Common myeloid progenitor, CD34-positive (primary cell): ENCODE data around the gene NDUFA13. TPM values are rescaled to one million over a fixed set of nuclear protein-coding genes. Genes with fewer than 3 reads are reported as not detected.
"Not testable (repeated sequence)": the region's sequence is repeated elsewhere in the genome, so short reads cannot be mapped to it uniquely, and the experiment has no call there.

ENCODE experiments used
- CTCF ChIA-PET: fragments of 350-600 bp; sonication (Branson Sonifier 250); formaldehyde crosslinking; loops from one replicate; lab custom pipeline; 2021; ENCODE audit warnings: antibody characterized with exemption; lab: Charles Lee
- POLR2A ChIA-PET: fragments of 350-600 bp; sonication (Branson Sonifier 250); formaldehyde crosslinking; loops from one replicate; lab custom pipeline; 2021; ENCODE audit warnings: antibody characterized with exemption; lab: Charles Lee
- DNase-seq, 3 donors: peaks; one replicate each; pipeline versions ENCODE4 v3.0.0 to v3.0.0-alpha.2; 2013
- H3K27ac ChIP-seq, 2 experiments: 1 replicate in 1 of 2; 2 replicates in 1 of 2; pipeline ENCODE4 v1.7.0; 2013; ENCODE audit warnings: inconsistent platforms in 2 of 2, low read length in 2 of 2, mild to moderate bottlenecking in 2 of 2, low read depth in 1 of 2, moderate library complexity in 1 of 2; ENCODE audit not compliant: severe bottlenecking in 2 of 2, insufficient read depth in 1 of 2, poor library complexity in 1 of 2
- H3K27me3 ChIP-seq, 5 experiments: replicated peaks in 2 of 5; 1 replicate in 3 of 5; 2 replicates in 2 of 5; pipeline versions ENCODE4 v1.6.1 to v1.7.0; 2013; ENCODE audit warnings: low read length in 4 of 5, mild to moderate bottlenecking in 2 of 5, moderate library complexity in 2 of 5, inconsistent platforms in 1 of 5; ENCODE audit not compliant: insufficient read depth in 5 of 5, control insufficient read depth in 4 of 5
- H3K36me3 ChIP-seq, 4 experiments: 1 replicate in 2 of 4; 2 replicates in 2 of 4; pipeline versions ENCODE4 v1.6.1 to v1.7.0; 2013; ENCODE audit warnings: low read length in 3 of 4, control low read depth in 1 of 4, mild to moderate bottlenecking in 1 of 4; ENCODE audit not compliant: control insufficient read depth in 4 of 4, insufficient read depth in 4 of 4
- H3K4me1 ChIP-seq, 4 experiments: 1 replicate in 3 of 4; 2 replicates in 1 of 4; pipeline versions ENCODE4 v1.6.1 to v1.7.1; 2013; ENCODE audit warnings: low read length in 3 of 4, mild to moderate bottlenecking in 3 of 4, control low read depth in 1 of 4, inconsistent platforms in 1 of 4, moderate library complexity in 1 of 4; ENCODE audit not compliant: control insufficient read depth in 4 of 4, insufficient read depth in 4 of 4; ENCODE audit errors: control extremely low read depth in 1 of 4
- H3K4me3 ChIP-seq, 7 experiments: 1 replicate in 4 of 7; 2 replicates in 3 of 7; pipeline versions ENCODE4 v1.5.1 to v1.7.0; 2013; ENCODE audit warnings: mild to moderate bottlenecking in 7 of 7, low read length in 6 of 7, moderate library complexity in 6 of 7, inconsistent platforms in 2 of 7, low read depth in 2 of 7, control low read depth in 1 of 7; ENCODE audit not compliant: insufficient read depth in 4 of 7, control insufficient read depth in 1 of 7; ENCODE audit errors: extremely low read depth in 1 of 7
- H3K9me3 ChIP-seq, 5 experiments: 1 replicate in 4 of 5; 2 replicates in 1 of 5; pipeline versions ENCODE4 v1.6.1 to v1.7.1; 2013; ENCODE audit warnings: low read length in 4 of 5, mild to moderate bottlenecking in 2 of 5, inconsistent platforms in 1 of 5, low read depth in 1 of 5, moderate library complexity in 1 of 5; ENCODE audit not compliant: control insufficient read depth in 4 of 5, insufficient read depth in 2 of 5; ENCODE audit errors: control extremely low read depth in 1 of 5
- WGBS: methylation state at CpG from one replicate; pipeline ENCODE4 v1.1.5; 2013; ENCODE audit not compliant: insufficient coverage; 5-methylcytosine and 5-hydroxymethylcytosine counted together
- polyA plus RNA-seq: library from polyadenylated mRNA; unstranded; fragments of 120-200 nt; gene quantifications from one replicate; pipeline ENCODE4 v1.2.1, GENCODE V29; 2013

Gene NDUFA13
- 105 TPM for polyA plus RNA-seq

- peaks cover 0 to 18% (median 14%) of the 10 kb centered on the region in 4 experiments for H3K36me3 ChIP-seq
- CTCF ChIA-PET: interaction anchor here (0.6 to 2.1 kb wide), 4 partner anchors 11 to 128 kb away, joined by 3 to 5 read pairs (median 4); partner anchors contain the start of gene GMIP
- POLR2A ChIA-PET: no interaction called here
- no peaks in the 10 kb centered on the region for H3K27me3 ChIP-seq
- peaks cover 0 to 3% (median 0%) of the 10 kb centered on the region in 5 experiments for H3K9me3 ChIP-seq
- peaks cover 0 to 25% (median 18%) of the 10 kb centered on the region in 4 experiments for H3K4me1 ChIP-seq
- H3K4me3 ChIP-seq: peak within 1 kb of the TSS; percentile 66 to 96 (median 93)
- DNase-seq: peak; percentile 90 to 95 (median 93)
- 9% methylated on average over 61 of the region's 61 CpGs for WGBS
- peak within 1 kb of the TSS; percentile 64 to 85 for H3K27ac ChIP-seq
Measured at GRCh38 chr19:19515642-19516519, at the start of gene NDUFA13. Gene NDUFA13 (plus strand): TSS chr19:19516225. CDS start chr19:19516239, 14 bp downstream.

- ChIA-PET POLR2A (interaction anchor here (1.1 kb wide), 1 partner anchor 9 kb away, joined by 3 read pairs; no protein-coding TSS in a partner anchor), CTCF (no interaction called here)
- WGBS: 100% methylated on average over 1 of the region's 2 CpGs
Measured at GRCh38 chr19:19468424-19469050, 47.5 kb upstream of the NDUFA13 start.

GRCh38 chr19:19470579-19470978 is 45.4 kb upstream of the NDUFA13 start:
- WGBS: 100% methylated on average over 1 of the region's 3 CpGs
- H3K4me1 ChIP-seq: peaks cover 2 to 31% (median 21%) of the 10 kb centered on the region in 4 experiments
- no peak for DNase-seq
- peaks cover 12 to 66% (median 30%) of the 10 kb centered on the region in 4 experiments for H3K36me3 ChIP-seq
- no peak overlapping the region for H3K4me3 ChIP-seq
- ChIA-PET POLR2A (no interaction called here), CTCF (interaction anchor here (1.0 to 1.2 kb wide), 2 partner anchors 11 to 19 kb away, joined by 3 read pairs; no protein-coding TSS in a partner anchor)
- peaks cover 6 to 33% (median 29%) of the 10 kb centered on the region in 5 experiments for H3K9me3 ChIP-seq
- no peaks in the 10 kb centered on the region for H3K27me3 ChIP-seq
- H3K27ac ChIP-seq: no peak overlapping the region

More at GRCh38 chr19:19468424-19469050, 47.5 kb upstream of the NDUFA13 start:
- no peaks in the 10 kb centered on the region for H3K27me3 ChIP-seq
- H3K4me1 ChIP-seq: peaks cover 0 to 17% (median 7%) of the 10 kb centered on the region in 4 experiments
- peak; percentile 42 to 82 (median 74) for DNase-seq
- peaks cover 6 to 34% (median 33%) of the 10 kb centered on the region in 5 experiments for H3K9me3 ChIP-seq
- no peak overlapping the region for H3K4me3 ChIP-seq
- peaks cover 13 to 66% (median 32%) of the 10 kb centered on the region in 4 experiments for H3K36me3 ChIP-seq
- H3K27ac ChIP-seq: no peak overlapping the region

- CTCF ChIA-PET: interaction anchor here (1.0 to 1.1 kb wide), 2 partner anchors 11 to 12 kb away, joined by 3 read pairs; no protein-coding TSS in a partner anchor
- peaks cover 3 to 24% (median 20%) of the 10 kb centered on the region in 5 experiments for H3K9me3 ChIP-seq
- H3K27ac ChIP-seq: no peak overlapping the region
- H3K4me3 ChIP-seq: no peak overlapping the region
- no peaks in the 10 kb centered on the region for H3K27me3 ChIP-seq
- WGBS: 97% methylated on average over 6 of the region's 6 CpGs
- H3K36me3 ChIP-seq: peaks cover 9 to 64% (median 20%) of the 10 kb centered on the region in 4 experiments
- POLR2A ChIA-PET: interaction anchor here (1.3 kb wide), 1 partner anchor 12 kb away, joined by 9 read pairs; no protein-coding TSS in a partner anchor
- peaks cover 5 to 41% (median 32%) of the 10 kb centered on the region in 4 experiments for H3K4me1 ChIP-seq
- no peak for DNase-seq
Measured at GRCh38 chr19:19471682-19472081, 44.3 kb upstream of the NDUFA13 start.

GRCh38 chr19:19472106-19472505 is 43.9 kb upstream of the NDUFA13 start:
- Histone ChIP-seq H3K4me1 (peaks cover 7 to 41% (median 36%) of the 10 kb centered on the region in 4 experiments), H3K36me3 (peaks cover 7 to 65% (median 17%) of the 10 kb centered on the region in 4 experiments), H3K9me3 (peaks cover 0 to 21% (median 17%) of the 10 kb centered on the region in 5 experiments)
- POLR2A ChIA-PET: interaction anchor here (1.3 kb wide), 1 partner anchor 12 kb away, joined by 9 read pairs; no protein-coding TSS in a partner anchor
- not testable (repeated sequence) for DNase-seq, H3K27me3 ChIP-seq, H3K4me3 ChIP-seq, H3K27ac ChIP-seq
- WGBS: 73% methylated on average over 3 of the region's 5 CpGs
- CTCF ChIA-PET: interaction anchor here (1.1 kb wide), 1 partner anchor 11 kb away, joined by 3 read pairs; no protein-coding TSS in a partner anchor

GRCh38 chr19:19475015-19475765 is 40.8 kb upstream of the NDUFA13 start:
- POLR2A ChIA-PET: interaction anchor here (1.0 to 1.5 kb wide), 2 partner anchors 8 to 16 kb away, joined by 3 read pairs; no protein-coding TSS in a partner anchor
- H3K36me3 ChIP-seq: peaks cover 0 to 63% (median 10%) of the 10 kb centered on the region in 4 experiments
- WGBS: 91% methylated on average over 17 of the region's 21 CpGs
- H3K27me3 ChIP-seq: no peaks in the 10 kb centered on the region
- peaks cover 9 to 40% (median 36%) of the 10 kb centered on the region in 4 experiments for H3K4me1 ChIP-seq
- no peak for DNase-seq
- peak overlapping the region; percentile 62 to 79 for H3K27ac ChIP-seq
- CTCF ChIA-PET: interaction anchor here (0.8 to 3.9 kb wide), 15 partner anchors 9 to 110 kb away, joined by 3 to 23 read pairs (median 8); partner anchors contain the start of gene GATAD2A
- H3K4me3 ChIP-seq: no peak overlapping the region
- no peaks in the 10 kb centered on the region for H3K9me3 ChIP-seq
